OCI-LY3 (cell line): ENCODE data around the gene PRRC2C.
"Not testable (repeated sequence)": the region's sequence is repeated elsewhere in the genome, so short reads cannot be mapped to it uniquely, and the experiment has no call there.

Experiments
- CTCF ChIP-seq: fragments of 200-600, 300-600 bp; sonication (generic); IDR thresholded peaks from 2 replicates; pipeline ENCODE4 v1.5.1; 2014; ENCODE audit warnings: antibody characterized with exemption, low read length, low read depth
- EZH2phosphoT487 ChIP-seq: fragments of 200-600 bp; shearing (Covaris generic); IDR thresholded peaks from 2 replicates; pipeline ENCODE4 v1.6.1; 2018; ENCODE audit warnings: antibody characterized with exemption, mixed run types, low read depth

- TF ChIP-seq CTCF, EZH2phosphoT487: not testable (repeated sequence)
Measured at GRCh38 chr1:171440201-171440600, 45.1 kb upstream of the PRRC2C start.
